Activated CD4-positive, alpha-beta T cell treated with anti-CD3 and anti-CD28 coated beads for 4 hours (primary cell): ENCODE measurements around the gene PARP3.
"Not testable (repeated sequence)": the region's sequence is repeated elsewhere in the genome, so short reads cannot be mapped to it uniquely, and the experiment has no call there.

Experiments used
- DNase-seq, 2 donors: peaks; one replicate each; pipeline ENCODE4 v3.0.0-alpha.2; 2020

PARP3 gene

DNA sequence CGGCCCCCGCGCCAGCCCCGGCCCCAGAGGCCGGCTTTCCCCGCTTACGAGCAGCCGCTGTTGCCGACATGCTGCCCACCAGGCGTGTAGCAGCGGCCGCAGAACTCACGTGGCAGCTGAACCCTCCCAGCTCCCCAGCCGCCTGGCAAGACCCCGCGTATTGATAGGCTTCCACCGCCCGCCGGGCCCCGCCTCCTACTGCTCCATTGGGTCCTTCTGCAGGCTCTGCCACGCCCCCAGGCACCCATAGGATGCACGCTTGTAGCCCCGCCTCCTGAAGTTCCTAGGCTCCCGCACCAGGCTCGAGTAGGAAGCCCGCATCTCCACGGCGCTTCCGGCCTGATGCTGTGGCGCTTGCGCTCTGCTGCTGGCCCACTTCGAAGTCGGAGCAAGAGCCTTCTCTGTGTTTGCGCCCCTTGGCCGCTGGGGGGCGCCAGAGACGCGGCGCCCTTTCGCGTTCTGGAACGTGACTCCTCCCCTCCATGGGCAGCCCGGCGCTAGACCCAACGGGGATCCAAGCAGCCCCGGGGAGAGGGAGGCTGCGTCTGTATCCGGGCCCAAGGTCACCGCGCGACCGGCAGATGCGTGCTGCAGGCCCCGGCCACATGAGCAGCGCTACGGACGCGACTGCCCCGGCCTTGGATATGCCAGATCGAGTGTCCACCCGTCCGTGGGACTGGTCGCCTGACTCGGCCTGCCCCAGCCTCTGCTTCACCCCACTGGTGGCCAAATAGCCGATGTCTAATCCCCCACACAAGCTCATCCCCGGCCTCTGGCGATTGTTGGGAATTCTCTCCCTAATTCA, at the start of gene PARP3, which contains the start of gene RRP9:
Gene PARP3, plus strand, starts transcription at position 566 of the 805 bp plus-strand sequence. CDS start 993 bp downstream, outside the sequence.
Gene RRP9, minus strand, starts transcription at position 107 of the 805 bp plus-strand sequence. Its CDS starts 37 bp downstream, at position 70.
- peak; percentile 99 to 100 for DNase-seq

DNA sequence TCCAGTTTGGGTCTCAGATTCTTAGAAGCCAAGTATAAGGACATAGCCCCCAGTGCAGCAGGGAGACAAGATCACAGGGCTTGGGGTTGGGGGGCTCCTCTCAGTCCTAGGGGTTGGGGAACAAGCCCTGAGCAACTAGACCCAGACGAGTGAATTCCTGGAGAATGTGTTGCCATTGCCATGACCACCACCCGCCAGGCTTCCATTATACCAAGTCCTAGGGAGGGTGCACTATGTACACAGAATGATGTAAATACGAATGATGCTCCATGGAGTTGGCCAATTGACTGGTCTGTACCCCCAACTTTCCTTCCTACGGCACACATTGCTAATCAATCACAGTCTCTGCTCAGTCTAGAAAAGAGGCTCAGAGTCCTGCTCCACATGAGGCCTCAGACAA, 47.8 kb upstream of the PARP3 start:
- no peak for DNase-seq

DNA sequence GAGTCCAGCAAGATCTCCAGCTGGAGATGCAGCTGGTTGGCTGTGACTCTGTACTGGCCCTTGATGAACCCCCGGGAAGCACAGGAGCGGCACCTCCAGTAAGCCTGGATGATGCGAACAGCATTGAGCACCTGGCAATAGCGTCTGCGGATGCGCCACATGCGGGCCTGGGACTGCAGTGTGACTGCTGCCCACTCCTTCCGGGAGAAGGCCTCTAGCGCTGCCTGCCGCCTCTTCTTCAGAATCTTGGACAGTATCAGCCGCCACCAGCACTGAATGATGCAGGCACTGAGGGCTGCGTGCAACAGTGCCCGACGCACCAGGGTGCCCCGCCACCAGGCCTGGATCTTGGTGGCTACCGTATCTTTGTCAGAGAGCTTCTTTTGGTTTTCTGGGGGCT, 47.2 kb upstream of the PARP3 start:
- no peak for DNase-seq

DNA sequence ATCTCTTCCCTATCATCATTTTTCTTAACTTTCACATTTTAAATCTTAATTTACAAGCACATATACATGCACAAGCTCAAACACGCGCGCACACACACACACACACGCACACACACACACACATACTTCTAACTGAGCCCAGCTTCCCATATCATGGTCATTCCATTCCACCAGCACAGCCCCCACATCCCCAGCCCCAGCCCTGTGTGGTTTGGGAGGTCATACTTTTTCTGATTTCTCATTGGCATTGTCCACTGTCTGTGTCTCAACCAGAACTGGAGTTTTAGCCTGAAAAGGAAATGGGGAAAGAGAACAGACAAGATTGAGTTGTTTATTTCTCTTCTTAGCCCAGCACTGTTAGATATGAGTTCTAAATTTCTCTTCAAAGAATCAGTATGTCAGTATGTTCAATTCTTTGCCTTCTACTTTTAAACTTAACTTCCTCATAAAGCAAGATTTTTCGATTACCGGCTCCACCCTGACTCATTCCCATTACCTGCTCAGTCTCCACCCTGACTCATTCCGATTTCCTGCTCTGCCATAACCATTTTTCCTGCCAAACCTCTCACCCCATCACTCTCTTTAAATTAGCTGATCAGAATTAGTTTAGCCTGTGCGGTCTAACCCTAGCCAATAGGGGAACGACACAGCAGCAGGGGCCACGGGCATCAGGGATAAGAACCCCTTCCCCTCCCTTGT, 45.4 kb upstream of the PARP3 start:
- no peak for DNase-seq

DNA sequence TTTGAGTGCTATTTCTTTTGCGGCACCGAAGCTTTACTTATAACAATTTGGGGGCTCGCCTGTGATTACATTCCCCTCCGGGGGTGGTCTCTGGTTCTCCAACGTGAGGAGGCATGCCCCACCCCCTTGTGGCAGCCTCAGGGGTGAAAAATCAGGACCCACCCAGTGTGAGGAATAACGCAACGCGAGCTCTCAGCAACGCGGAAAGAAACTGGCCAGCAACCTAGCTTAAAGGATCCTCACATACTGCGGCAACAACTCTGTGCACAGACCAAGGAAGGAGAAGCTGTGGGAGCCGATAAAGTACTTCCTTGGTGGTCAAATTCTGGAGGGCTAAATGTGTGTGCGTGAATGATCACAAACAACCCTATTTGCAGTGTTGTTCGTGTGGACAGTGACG, 44.8 kb upstream of the PARP3 start:
- DNase-seq: no peak

DNA sequence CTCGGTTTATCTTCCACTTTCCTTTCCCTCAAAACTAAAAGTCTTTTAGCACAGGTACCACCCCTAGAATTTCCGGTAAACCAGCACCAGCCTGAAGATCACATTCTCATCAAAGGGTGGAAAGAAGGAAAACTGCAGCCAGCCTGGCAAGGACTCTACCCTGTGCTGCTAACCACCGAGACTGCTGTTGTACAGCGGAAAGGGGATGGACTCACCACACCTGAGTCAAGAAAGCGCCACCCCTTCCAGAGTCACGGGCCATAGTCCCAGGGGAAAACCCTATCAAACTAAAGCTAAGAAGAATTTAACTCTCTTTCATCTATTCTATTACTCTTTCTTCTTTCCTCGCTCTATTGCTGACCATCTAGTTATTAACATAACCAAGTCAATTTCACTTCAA, 42.1 kb upstream of the PARP3 start:
- DNase-seq: not testable (repeated sequence)

DNA sequence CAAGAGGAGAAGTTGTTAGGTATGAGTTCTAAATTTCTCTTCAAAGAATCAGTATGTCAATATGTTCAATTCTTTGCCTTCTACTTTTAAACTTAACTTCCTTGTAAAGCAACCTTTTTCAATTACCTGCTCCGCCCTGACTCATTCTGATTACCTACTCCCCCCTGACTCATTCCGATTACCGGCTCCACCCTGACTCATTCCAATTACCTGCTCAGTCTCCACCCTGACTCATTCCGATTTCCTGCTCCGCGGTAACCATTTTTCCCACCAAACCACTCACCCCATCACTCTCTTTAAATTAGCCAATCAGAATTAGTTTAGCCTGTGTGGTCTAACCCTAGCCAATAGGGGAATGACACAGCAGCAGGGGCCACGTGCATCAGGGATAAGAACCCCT, 39.8 kb upstream of the PARP3 start:
- DNase-seq: peak in 1 of 2 donors; percentile 14

DNA sequence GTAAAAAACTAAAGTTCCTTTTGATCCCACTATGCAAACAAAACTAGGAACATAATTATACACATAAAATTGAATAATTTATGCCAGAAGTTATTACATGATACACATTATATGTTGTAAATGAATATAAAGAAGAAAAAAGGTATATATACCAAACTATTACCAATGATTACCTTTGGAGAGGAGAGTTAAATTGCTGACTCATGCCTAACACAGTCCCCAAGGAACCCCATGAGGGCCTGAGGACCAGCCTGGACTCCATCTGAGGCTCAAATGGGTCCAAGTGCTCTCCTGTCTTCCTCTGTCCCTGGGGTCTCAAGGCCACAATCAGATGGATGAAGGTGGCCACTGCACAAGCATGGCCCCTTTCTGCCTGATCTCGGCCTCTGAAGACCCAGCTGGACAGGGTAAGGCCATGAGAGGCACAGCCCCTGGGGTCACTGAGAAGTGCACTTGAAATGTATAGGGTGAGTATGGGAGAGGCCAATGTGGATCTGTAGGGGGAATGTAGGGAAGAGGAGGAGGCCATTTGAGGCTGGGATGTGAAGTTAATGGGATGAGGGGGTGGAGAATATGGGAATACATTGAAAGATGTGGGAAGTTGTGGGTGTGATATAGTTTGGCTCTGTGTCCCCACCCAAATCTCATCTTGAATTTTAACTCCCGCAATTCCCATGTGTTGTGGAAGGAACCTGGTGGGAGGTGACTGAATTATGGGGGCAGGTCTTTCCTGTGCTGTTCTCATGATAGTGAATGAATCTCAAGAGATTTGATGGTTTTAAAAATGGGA, 37.9 kb upstream of the PARP3 start:
- DNase-seq: no peak

DNA sequence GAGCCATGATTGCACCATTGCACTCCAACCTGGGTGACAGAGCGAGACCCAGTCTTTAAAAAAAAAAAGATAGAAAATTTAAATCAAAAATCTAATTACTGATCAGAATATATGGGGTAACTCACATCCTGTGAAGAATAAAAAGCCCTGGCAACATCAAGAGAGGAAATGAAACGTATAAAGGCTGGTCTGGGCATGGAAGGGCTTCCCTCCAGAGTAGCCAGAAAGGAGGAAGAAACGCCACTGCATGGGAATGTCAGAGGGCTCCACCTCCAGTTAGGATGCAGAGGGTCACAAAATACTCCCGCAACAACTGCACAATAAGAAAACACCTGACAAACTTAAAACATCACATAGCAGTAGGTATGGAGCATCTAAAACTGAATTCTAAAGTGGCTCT, 34.1 kb upstream of the PARP3 start:
- DNase-seq: no peak

DNA sequence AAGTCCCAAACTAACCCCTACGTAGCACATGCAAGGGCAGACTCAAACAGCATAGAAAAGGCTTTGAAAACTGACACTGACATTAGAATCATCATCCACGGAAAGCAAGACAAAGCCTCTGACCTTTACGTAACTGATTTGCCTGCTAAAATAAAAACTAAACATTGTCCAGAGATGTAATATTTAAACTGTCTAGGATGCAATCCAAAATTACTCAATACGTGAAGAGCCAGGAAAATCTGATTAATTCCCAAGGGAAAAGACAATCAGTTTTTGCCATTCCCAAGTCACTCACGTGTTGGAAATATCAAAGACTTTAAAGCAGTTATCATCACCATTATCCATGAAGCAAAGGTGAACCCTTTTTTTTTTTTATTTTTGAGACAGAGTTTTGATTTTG, 25.7 kb upstream of the PARP3 start:
- DNase-seq: no peak

DNA sequence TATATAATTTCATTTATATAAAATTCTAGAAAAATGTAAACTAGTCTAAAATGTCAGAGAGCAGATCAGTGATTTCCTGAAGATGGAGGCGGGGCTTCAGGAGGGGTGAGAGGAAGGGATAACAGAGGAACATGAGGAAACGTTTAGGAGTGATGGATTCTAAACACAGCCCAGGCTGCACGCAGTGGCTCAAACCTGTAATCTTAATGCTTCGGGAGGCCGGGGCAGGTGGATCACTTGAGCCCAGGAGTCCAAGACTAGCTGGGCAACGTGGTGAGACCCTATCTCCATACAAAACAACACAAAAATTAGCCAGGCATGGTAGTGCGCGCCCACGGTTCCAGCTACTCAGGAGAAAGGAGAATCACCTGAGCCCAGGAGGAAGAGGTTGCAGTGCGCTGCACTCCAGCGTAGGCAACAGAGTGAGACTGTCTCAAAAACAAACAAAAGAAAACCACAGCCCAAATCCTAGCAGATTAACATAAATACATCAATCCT, 21.0 kb upstream of the PARP3 start:
- DNase-seq: no peak

DNA sequence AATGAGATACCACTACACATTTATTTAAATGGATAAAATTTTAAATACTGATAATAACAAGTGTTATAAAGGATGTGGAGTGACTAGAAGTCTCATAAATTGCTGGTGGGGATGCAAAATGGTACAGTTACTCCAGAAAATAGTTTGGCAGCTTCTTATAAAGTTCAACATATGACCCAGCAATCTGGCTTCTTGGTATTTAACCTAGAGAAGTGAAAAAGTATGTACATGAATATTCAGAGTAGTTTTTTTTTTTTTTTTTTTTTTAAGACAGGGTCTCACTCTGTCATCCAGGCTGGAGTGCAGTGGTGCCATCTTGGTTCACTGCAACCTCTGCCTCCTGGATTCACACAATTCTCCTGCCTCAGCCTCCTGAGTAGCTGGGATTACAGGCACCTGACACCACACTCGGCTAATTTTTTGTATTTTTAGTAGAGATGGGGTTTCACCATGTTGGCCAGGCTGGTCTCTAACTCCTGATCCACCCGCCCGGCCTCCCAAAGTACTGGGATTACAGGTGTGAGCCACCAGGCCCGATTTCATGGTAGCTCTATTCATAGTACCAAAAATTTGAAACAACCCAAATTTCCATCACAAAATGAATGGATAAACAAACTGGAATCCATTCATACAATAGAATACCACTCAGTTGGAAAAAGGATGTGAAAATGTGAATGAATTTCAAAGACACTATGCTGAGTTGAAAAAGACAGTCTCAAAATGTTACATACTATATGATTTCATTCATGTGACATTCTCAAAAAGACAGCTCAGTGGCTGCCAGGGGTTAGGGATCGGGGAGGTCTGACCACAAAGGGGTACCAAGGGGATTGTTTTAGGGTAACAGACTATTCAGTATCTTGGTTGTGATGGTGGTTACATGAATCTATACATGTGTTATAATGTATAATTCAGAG, 14.8 kb upstream of the PARP3 start:
- DNase-seq: no peak

DNA sequence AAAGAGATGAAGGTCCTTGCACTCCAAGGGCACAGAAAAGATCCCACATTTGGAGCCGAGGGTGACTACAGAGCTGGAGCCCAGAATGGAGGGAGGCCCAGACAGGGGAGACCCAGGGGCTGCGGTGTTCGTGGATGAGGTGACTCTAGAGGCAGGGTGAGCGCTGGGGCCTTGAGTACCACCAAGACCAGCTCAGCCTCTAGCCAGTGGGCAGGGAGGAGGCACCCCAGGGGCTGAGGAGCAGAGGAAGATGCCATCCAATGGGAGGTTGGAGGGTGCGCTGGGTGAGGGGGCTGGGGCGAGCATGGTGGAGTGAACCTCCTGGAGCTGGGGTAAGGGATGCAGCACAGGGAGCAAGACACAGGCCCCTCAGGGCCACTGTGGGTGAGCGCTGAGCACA, 13.7 kb upstream of the PARP3 start:
- no peak for DNase-seq

DNA sequence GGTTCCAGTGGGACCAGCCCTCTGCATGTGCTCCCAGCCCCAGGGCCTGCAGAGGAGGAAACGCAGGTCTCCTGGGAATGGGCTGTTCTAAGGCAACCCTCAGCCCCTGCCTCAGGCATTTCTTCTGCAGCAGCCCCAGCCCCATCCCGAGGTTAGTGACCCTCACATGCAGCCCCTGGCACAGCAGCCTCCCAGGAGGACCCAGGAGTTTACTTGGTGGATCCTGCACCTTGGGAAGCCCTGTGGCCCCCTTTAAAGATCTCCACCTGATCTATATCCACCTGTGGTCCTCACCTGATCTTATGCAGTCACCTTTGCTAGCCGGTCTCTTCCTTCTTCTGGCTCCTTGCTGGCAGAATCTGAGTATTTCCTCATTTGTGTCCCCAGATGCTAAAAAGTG, 13.2 kb upstream of the PARP3 start:
- DNase-seq: not testable (repeated sequence)

DNA sequence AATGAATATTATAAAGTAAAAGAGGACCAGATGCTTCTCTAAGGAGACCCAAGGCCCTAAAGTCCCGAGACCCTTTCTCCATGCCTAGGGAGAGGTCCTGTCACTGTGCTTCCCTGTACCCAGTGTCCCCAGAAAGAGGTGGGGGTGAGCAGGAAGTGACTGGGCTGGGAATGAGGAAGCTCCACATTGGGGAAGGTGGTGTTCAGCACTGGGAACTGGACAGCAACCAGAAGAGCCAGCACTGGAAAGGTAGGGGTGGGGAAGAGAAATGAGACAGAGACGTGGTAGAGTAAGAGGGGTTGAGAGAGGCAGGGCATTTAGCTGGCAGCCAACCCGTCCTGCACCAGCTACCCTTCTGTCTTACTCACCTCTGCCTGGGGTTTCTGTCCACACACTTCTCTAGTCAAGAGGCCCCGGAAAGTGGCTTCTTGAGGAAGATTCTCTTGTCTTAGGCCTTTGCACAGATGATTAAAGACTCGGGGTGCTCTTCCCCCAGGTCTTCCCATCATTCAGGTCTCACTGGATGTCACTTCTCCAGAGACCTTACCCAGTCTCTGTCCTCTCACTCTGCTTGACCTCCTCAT, 12.7 kb upstream of the PARP3 start:
- DNase-seq: no peak

DNA sequence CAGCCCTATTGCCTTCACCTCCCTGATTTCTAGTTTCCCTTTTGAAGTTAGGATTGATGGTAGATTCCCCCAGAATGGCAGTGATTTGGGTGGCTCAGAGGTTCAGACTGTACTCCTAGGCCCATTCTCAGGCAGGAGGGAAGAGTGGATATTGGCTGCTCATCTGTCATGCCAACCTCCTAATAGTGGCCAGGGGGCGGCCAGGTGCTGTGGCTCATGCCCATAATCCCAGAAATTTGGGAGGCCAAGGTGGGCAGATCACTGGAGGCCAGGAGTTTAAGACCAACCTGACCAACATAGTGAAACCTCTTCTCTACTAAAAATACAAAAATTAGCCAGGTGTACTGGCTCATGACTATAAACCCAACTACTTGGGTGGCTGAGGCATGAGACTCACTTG, 11.7 kb upstream of the PARP3 start:
- no peak for DNase-seq

DNA sequence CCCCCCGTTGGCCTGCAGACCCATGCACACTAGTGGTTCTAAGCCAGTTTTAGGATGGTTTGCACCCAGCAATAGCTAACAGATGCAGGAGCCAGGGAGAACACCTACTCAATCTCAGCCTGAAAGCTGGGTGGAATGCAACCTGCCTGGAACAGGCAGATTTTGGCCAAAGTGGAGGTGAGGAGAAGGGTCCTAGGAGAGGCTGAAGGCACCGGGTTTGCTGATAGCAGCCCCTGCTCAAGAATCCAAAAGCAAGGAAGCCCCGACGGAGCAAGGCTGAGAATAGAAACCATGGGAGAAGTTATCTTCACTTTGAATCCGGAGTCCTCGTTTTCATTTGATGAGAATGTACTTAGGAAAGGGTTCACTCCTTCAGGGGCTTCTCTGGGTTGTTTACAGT, 10.4 kb upstream of the PARP3 start:
- DNase-seq: no peak

DNA sequence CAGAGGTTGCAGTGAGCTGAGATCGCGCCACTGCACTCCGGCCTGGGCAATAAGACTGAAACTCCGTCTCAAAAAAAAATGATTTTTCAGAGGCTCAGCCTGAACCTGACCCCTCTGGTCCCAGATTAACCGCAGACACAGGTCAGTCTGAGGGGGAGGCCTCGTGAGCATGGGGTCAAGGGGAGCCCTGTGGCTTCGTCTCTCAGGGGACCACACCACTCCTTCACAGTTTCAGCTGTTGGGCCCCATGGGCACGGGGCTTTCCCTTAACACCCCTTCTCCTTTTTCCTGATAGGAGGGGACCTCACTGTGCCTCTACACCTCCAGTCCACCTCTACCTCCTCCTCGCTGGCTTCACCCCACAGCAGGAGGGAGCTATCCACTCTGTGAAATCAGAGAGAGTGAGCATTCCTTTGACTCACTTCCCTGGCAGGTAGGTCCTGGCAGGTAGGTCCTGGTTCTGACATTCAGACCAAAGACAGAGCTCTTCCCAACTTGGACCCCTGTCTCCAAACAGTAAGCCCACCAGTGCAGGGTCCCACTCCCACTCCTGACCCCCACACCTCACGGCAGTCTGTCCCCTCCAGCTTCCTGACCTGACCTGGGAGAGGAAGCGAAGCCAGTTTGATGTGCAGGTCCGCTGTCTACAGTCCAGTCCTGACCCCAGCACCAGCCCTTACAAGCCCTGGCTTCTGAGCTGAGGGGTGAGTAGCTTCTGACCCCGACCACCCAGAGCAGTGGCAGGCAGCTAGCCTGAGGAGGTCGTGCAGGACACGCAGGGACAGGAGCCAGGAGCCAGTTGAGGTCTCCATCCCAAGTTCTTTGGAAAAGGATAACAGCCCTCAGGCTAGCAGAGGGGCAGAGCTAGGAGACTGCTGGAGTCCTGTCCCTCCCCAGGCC, 9.4 kb upstream of the PARP3 start:
- no peak for DNase-seq

DNA sequence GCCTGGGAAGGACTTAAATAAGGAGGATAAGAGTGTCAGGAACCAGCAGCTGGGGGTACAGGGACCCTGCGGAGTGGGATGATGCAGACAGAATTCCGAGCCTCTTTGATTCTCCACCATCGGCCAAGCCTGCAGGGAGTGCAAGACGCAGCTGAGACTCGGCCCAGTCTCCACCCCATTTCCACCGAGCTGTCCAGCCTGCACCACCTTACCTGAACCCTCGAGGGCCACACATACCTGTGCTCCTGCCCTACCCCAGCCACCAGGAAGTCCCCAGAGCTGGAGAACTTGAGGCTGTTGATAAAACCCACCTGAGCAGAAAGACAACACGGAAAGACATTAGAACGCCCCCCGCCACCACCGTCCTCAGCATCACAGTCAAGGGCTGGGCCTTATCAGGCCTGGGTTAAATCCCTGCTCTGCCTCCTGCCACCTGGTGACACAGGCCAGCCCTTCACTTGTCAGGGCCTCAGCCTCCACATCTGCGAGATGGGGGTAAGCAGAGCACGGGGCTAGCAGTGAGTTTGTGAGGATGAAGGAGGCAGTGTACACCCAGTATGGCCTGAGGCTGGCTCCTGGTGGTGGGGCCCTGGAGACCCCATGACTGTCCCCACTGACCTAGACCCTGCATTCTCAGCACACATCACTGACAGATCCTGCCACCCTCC, 8.6 kb upstream of the PARP3 start:
- DNase-seq: no peak
